ENCODE data around the gene PCA3. TPM values are rescaled to one million over a fixed set of nuclear protein-coding genes. Genes with fewer than 3 reads are reported as not detected.

PCA3 gene
- total and polyA plus RNA-seq, 4 donors = 0.33 to 0.92 (median 0.58) TPM

- TF ChIP-seq REST (IDR thresholded peaks at IDR 0.05) = no peak
- TF ChIP-seq HNF4G (IDR thresholded peaks at IDR 0.05) = no peak
- TF ChIP-seq JUND (IDR thresholded peaks at IDR 0.05) = no peak
Observed at GRCh38 chr9:76756941-76757673, 7.1 kb upstream of the PCA3 start (continued).

GRCh38 chr9:76758476-76758875 lies 5.8 kb upstream of the PCA3 start:
- Histone ChIP-seq H3K9me3 (ENCODE audit: control insufficient read depth in 4 of 4, low read length in 3 of 4) (no peaks in the 10 kb centered on the region), H3K4me1 (ENCODE audit: control insufficient read depth in 4 of 4, insufficient read depth in 4 of 4, low read length in 3 of 4) (no peaks in the 10 kb centered on the region), H3K9ac (ENCODE audit: low read depth in 1 of 2, low read length in 2 of 2) (no peak overlapping the region), H3K27me3 (ENCODE audit: control insufficient read depth in 4 of 4, insufficient read depth in 4 of 4, low read length in 3 of 4) (no peaks in the 10 kb centered on the region), H3K27ac (ENCODE audit: low read depth in 1 of 2, low read length in 2 of 2) (no peak overlapping the region), H3K36me3 (ENCODE audit: control insufficient read depth in 4 of 4, insufficient read depth in 3 of 4, low read depth in 1 of 4, low read length in 3 of 4) (no peaks in the 10 kb centered on the region), H3K4me3 (ENCODE audit: low read depth in 1 of 3, low read length in 3 of 3) (no peak overlapping the region)
- no peak for DNase-seq (ENCODE audit: low spot score)
- WGBS = 69% methylated on average over 4 of the region's 4 CpGs
- TF ChIP-seq NR2F2 (IDR thresholded peaks at IDR 0.05) (no peak), REST (IDR thresholded peaks at IDR 0.05) (no peak), JUND (IDR thresholded peaks at IDR 0.05) (no peak), MAX (IDR thresholded peaks at IDR 0.05) (no peak), ATF3 (IDR thresholded peaks at IDR 0.05) (no peak), EGR1 (IDR thresholded peaks at IDR 0.05; ENCODE audit: low read depth in 2 of 2) (no peak), RXRA (IDR thresholded peaks at IDR 0.05) (no peak), FOXA2 (IDR thresholded peaks at IDR 0.05) (no peak), HNF4A (conservative IDR thresholded peaks at IDR 0.05) (no peak), FOXA1 (IDR thresholded peaks at IDR 0.05) (no peak), ZBTB33 (IDR thresholded peaks at IDR 0.05) (no peak), RAD21 (IDR thresholded peaks at IDR 0.05) (no peak), GABPA (IDR thresholded peaks at IDR 0.05 in 1 of 2, conservative IDR thresholded peaks at IDR 0.05 in 1 of 2) (no peak), SP1 (IDR thresholded peaks at IDR 0.05) (no peak), HNF4G (IDR thresholded peaks at IDR 0.05) (no peak), CTCF (IDR thresholded peaks at IDR 0.05; ENCODE audit: low read depth, low read length, missing input control) (no peak), TAF1 (conservative IDR thresholded peaks at IDR 0.05) (no peak), YY1 (IDR thresholded peaks at IDR 0.05) (no peak)

All from liver (tissue), 9 donors.